GM12865 (cell line): Measurements from ENCODE around the gene USP10.
"Not testable (repeated sequence)": the region's sequence is repeated elsewhere in the genome, so short reads cannot be mapped to it uniquely, and the experiment has no call there.

Experiments used
- DNase-seq: peaks from one replicate; pipeline ENCODE4 v3.0.0; 2010; ENCODE audit warnings: low read depth
- H3K4me3 ChIP-seq: 2 replicates; pipeline ENCODE4 v1.5.1; 2011; ENCODE audit warnings: mild to moderate bottlenecking, low read depth, low read length, control low read depth
- TF ChIP-seq, protein P1 (sequence below): IDR thresholded peaks from 2 replicates; pipeline ENCODE4 v1.5.1; 2011; ENCODE audit warnings: low read length, control low read depth, low read depth, inconsistent platforms; ENCODE audit not compliant: insufficient read depth; ENCODE audit errors: missing control alignments

Gene USP10

DNA sequence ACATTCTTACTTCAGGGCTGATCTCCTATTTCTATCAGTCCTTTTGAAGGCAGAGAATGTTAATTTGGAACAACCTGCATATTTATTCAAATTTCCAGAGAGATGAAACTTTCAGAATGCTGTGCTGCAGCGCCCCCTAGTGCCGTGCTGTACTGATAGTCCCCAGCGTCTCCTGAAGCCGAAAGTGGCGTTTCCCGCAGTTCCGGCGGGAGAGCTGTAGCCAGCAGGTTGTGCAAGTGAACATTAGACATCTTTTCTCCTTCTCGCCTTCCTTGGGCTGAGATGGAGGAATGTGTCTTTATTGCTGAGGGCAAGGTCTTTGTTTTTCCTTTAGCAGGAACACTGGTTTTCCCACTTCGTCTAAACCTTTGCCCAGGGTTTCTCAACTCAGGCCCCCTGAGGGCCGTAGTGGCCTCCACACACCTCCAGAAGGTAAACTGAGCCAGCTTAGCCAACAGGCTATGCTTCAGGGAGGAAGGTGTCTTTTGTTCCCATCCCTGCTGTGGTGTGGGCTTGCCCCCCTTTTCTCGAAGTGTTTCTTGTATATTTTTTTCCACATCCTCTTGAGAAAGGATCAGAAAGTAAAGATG lies 26.4 kb downstream of the USP10 start:
- peak overlapping the region; percentile 33 for H3K4me3 ChIP-seq
- peak; percentile 85 for DNase-seq
- TF ChIP-seq, protein P1, sequence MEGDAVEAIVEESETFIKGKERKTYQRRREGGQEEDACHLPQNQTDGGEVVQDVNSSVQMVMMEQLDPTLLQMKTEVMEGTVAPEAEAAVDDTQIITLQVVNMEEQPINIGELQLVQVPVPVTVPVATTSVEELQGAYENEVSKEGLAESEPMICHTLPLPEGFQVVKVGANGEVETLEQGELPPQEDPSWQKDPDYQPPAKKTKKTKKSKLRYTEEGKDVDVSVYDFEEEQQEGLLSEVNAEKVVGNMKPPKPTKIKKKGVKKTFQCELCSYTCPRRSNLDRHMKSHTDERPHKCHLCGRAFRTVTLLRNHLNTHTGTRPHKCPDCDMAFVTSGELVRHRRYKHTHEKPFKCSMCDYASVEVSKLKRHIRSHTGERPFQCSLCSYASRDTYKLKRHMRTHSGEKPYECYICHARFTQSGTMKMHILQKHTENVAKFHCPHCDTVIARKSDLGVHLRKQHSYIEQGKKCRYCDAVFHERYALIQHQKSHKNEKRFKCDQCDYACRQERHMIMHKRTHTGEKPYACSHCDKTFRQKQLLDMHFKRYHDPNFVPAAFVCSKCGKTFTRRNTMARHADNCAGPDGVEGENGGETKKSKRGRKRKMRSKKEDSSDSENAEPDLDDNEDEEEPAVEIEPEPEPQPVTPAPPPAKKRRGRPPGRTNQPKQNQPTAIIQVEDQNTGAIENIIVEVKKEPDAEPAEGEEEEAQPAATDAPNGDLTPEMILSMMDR = peak; percentile 89

DNA sequence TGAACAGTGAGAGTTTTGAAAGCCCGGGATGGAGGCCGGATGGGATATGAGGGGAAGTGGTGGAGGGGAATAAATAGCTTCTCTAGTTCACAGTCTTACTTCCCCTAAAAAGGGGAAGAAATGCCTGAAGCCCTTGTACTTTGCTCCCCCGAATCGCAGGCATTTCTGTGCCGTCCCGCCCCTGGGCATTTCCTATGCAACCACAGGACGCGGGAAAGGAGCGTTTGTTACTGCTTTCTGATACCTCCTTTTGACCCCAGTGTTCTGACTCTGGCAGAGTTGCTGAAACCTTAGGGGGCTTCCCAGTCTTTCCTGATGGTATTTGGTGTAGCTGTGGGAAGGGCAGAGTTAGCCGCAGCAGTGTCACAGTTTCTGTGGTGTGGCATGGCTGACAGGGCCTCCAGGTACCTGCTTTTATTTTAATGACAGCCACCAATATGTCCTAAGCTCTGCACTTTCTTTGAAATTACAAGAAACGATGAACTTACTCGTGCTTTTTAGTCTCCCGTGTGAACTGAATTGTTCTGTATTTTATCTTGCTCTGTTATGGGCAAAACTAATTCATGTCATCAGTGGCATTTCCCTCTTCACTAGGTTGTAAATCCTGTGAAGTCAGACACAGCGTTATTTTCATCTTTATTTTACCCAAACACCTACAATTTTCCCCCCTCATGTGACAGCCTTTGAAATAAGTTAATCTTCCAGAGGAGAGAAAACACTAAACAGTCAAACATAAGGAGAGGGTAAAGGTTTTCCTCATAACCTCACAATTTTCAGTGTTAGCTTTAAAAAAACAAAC lies 27.1 kb downstream of the USP10 start:
- TF ChIP-seq, protein P1 = no peak
- H3K4me3 ChIP-seq = peak overlapping the region; percentile 33
- peak; percentile 75 for DNase-seq

DNA sequence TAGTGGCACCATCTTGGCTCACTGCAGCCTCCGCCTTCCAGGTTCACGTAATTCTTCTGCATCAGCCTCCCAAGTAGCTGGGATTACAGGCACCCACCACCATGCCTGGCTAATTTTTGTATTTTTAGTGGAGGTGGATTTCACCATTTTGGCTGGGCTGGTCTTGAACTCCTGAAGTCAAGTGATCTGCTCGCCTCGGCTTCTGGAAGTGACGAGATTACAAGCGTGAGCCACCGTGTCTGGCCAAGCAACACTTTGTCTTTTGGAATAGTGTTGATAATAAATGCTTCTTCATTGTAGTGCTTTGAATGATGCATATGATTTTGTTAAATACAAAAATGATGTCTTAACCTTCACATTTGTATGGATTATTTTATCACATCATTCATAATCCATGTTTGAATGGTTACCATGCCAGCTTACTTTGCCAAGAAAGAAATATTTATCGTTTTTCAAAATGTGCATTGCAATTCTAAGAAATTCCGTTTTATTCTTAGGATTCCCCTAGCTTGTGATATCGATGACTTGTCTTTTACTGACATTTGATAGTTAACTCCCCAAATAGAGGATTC lies 29.1 kb downstream of the USP10 start:
- TF ChIP-seq, protein P1 = no peak
- DNase-seq = no peak
- peak overlapping the region; percentile 54 for H3K4me3 ChIP-seq

DNA sequence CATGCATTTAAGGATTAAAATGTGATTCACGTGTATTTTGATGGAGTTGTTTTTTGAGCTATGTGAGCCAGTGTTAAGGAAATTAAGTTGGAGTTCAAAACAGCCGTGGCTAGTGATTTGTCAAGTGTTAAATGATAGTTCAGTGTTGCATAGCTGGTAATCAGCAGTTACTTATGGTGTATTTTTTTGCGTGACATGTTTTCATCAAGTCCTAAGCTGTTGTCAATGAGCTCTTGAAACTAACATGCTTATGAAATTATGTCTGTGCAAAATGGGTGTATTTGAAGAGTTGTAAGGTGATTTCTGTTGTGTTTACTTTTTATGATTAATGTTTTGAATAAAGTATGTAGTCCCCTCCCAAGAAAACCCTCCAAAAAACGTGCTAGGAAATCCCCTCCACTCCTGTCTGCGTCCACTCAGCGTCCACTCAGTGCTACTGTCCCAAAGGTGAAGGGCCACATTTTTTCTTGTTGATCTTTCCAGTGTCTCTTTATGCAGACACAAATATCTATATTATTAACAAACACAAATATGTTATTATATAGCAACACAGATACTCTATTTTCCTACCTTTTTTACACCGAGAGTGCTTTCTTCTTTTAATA lies 30.0 kb downstream of the USP10 start:
- TF ChIP-seq, protein P1 = no peak
- no peak for DNase-seq
- peak overlapping the region; percentile 54 for H3K4me3 ChIP-seq

DNA sequence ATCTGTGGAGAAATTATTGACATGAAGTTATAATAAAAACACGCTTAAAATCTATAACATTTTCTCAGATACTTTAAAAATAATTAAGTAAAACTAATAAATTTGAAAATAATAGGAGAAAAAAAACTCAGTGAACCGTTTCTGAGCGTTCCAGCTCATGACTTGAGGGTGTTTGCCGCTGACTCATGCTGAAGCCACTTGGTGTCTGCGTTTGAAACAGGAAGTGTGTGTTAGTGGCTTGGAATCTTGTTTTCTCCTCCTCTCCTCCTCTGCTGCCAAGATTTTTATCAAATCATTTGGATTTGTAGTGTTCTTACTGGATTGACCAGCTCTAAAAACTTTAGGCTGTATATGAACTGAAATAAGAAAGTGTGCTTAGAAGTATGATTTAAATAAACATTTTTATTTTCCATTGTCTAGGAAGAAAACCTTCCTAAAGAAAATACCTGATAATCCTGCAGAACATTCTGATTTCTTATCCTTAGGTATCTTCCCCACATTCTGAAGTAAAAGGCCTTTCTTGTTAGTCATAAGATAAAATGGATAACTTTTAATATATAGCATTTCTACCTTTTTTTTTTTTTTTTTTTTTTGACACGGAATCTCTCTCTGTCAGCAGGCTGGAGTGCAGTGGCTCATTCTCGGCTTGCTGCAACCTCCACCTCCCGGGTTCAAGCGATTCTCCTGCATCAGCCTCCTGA lies 30.8 kb downstream of the USP10 start:
- peak; percentile 76 for DNase-seq
- TF ChIP-seq, protein P1 = no peak
- H3K4me3 ChIP-seq = peak overlapping the region; percentile 54

DNA sequence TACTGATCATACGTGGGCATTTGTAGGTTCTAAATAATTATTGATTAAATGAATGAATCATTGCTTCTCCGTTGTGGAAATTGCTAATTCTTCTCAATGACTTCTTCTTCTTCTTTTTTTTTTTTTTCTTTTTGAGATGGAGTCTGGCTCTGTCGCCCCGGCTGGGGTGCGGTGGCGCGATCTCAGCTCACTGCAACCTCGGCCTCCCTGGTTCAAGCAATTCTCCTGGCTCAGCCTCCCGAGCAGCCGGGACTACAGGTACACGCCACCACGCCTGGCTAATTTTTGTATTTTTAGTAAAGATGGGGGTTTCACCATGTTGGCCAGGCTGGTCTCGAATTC lies 32.5 kb downstream of the USP10 start:
- DNase-seq, H3K4me3 ChIP-seq: not testable (repeated sequence)
